Renal cortical epithelial cell (primary cell): ENCODE measurements around the gene CDC25A. TPM values are rescaled to one million over a fixed set of nuclear protein-coding genes. Genes with fewer than 3 reads are reported as not detected.

Source experiments
- DNase-seq: peaks from one replicate; pipeline ENCODE4 v3.0.0-alpha.2; 2011; ENCODE audit warnings: low read depth
- total RNA-seq: library from RNA; depleted of rRNA; stranded (reverse); fragments of >200 nt; gene quantifications from 2 replicates; pipeline ENCODE4 v1.2.3, GENCODE V29; 2014

CDC25A gene
- total RNA-seq, 1 donor from 2014 or later: 3.2 TPM

GRCh38 chr3:48196611-48197010, 8.4 kb upstream of the CDC25A start:
- no peak for DNase-seq

- peak; percentile 53 for DNase-seq
Observed at GRCh38 chr3:48194446-48195071, 6.3 kb upstream of the CDC25A start.

- DNase-seq: no peak
Observed at GRCh38 chr3:48190911-48191310, 2.7 kb upstream of the CDC25A start.

- DNase-seq: no peak
Observed at GRCh38 chr3:48189321-48189720, 1.1 kb upstream of the CDC25A start.

- DNase-seq: peak; percentile 49
Observed at GRCh38 chr3:48187579-48188265, 495 bp downstream of the CDC25A start.

GRCh38 chr3:48187301-48187578, 977 bp downstream of the CDC25A start:
- no peak for DNase-seq

- DNase-seq: peak; percentile 14
Observed at GRCh38 chr3:48186631-48187300, 1.5 kb downstream of the CDC25A start.

- no peak for DNase-seq
Observed at GRCh38 chr3:48185129-48185528, 3.1 kb downstream of the CDC25A start.

GRCh38 chr3:48184299-48184698, 3.9 kb downstream of the CDC25A start:
- no peak for DNase-seq

GRCh38 chr3:48180531-48181253, 7.5 kb downstream of the CDC25A start:
- no peak for DNase-seq

GRCh38 chr3:48180021-48180420, 8.2 kb downstream of the CDC25A start:
- DNase-seq: no peak

- no peak for DNase-seq
Observed at GRCh38 chr3:48178072-48178471, 10.1 kb downstream of the CDC25A start.

GRCh38 chr3:48157950-48158376, 30.3 kb downstream of the CDC25A start:
- DNase-seq: peak; percentile 52

- peak; percentile 23 for DNase-seq
Observed at GRCh38 chr3:48157202-48157840, 30.9 kb downstream of the CDC25A start.

GRCh38 chr3:48156163-48156562, 32.1 kb downstream of the CDC25A start:
- DNase-seq: no peak

- peak; percentile 85 for DNase-seq
Observed at GRCh38 chr3:48155122-48155521, 33.1 kb downstream of the CDC25A start.

GRCh38 chr3:48151807-48152427, 36.3 kb downstream of the CDC25A start:
- DNase-seq: peak; percentile 11

GRCh38 chr3:48151058-48151806, 37.0 kb downstream of the CDC25A start:
- peak; percentile 65 for DNase-seq

- no peak for DNase-seq
Observed at GRCh38 chr3:48143992-48144391, 44.2 kb downstream of the CDC25A start.

GRCh38 chr3:48143567-48143966, 44.6 kb downstream of the CDC25A start:
- DNase-seq: no peak

GRCh38 chr3:48142316-48142870, 45.8 kb downstream of the CDC25A start:
- no peak for DNase-seq
